HepG2 (cell line): ENCODE data around the gene SV2A. TPM values are rescaled to one million over a fixed set of nuclear protein-coding genes. Genes with fewer than 3 reads are reported as not detected.

Source experiments
- AKAP8 ChIP-seq: sonication (generic); formaldehyde crosslinking; IDR thresholded peaks from 2 replicates; pipeline ENCODE4 v1.5.1; 2020; ENCODE audit warnings: mild to moderate bottlenecking, missing genetic modification reagents
- ARNT ChIP-seq: fragments of 450-650 bp; IDR thresholded peaks from 2 replicates; pipeline ENCODE4 v1.6.1; 2017
- ERF ChIP-seq: IDR thresholded peaks from 2 replicates; pipeline ENCODE4 v1.6.1; 2018; ENCODE audit warnings: missing biosample characterization, missing genetic modification reagents
- GMEB2 ChIP-seq: IDR thresholded peaks from 2 replicates; pipeline ENCODE4 v1.6.1; 2016; ENCODE audit warnings: missing biosample characterization, missing genetic modification reagents, low read depth
- KMT2A ChIP-seq: sonication (generic); formaldehyde crosslinking; IDR thresholded peaks from 2 replicates; pipeline ENCODE4 v1.4.0; 2020; ENCODE audit warnings: missing genetic modification reagents
- LCORL ChIP-seq, 2 experiments: fragments of 450-650 bp in 1 of 2; sonication (generic) in 1 of 2; formaldehyde crosslinking in 1 of 2; IDR thresholded peaks; 2 replicates each; pipeline versions ENCODE4 v1.5.0 to v1.6.1; 2017 to 2020; ENCODE audit warnings: antibody characterized with exemption in 1 of 2, missing genetic modification reagents in 1 of 2
- NFKB2 ChIP-seq: sonication (generic); formaldehyde crosslinking; IDR thresholded peaks from 2 replicates; pipeline ENCODE4 v1.4.0; 2020; ENCODE audit warnings: missing genetic modification reagents, borderline replicate concordance
- NFYC ChIP-seq: IDR thresholded peaks from 2 replicates; pipeline ENCODE4 v1.6.1; 2016; ENCODE audit warnings: missing genetic modification reagents, missing compliant biosample characterization
- RERE ChIP-seq: IDR thresholded peaks from 2 replicates; pipeline ENCODE4 v1.6.1; 2016; ENCODE audit warnings: low read depth, missing genetic modification reagents, missing compliant biosample characterization
- TBX2 ChIP-seq: sonication (generic); formaldehyde crosslinking; IDR thresholded peaks from 2 replicates; pipeline ENCODE4 v1.5.0; 2020; ENCODE audit warnings: missing genetic modification reagents, mild to moderate bottlenecking, borderline replicate concordance
- ZC3H13 ChIP-seq: sonication (generic); formaldehyde crosslinking; IDR thresholded peaks from 2 replicates; pipeline ENCODE4 v1.8.1; 2023; ENCODE audit warnings: mild to moderate bottlenecking, missing genetic modification reagents, moderate library complexity
- ZNF121 ChIP-seq: sonication (generic); formaldehyde crosslinking; IDR thresholded peaks from 2 replicates; pipeline ENCODE4 v1.5.0; 2020; ENCODE audit warnings: mild to moderate bottlenecking, missing genetic modification reagents
- ZNF225 ChIP-seq: sonication (generic); formaldehyde crosslinking; IDR thresholded peaks from 2 replicates; pipeline ENCODE4 v1.4.0; 2020; ENCODE audit warnings: mild to moderate bottlenecking, missing genetic modification reagents
- ZNF30 ChIP-seq: sonication (generic); formaldehyde crosslinking; IDR thresholded peaks from 2 replicates; pipeline ENCODE4 v1.5.0; 2020; ENCODE audit warnings: mild to moderate bottlenecking, missing genetic modification reagents
- ZNF788 ChIP-seq: sonication (generic); formaldehyde crosslinking; IDR thresholded peaks from 2 replicates; pipeline ENCODE4 v1.5.0; 2020; ENCODE audit warnings: mild to moderate bottlenecking, missing genetic modification reagents, borderline replicate concordance
- polyA plus RNA-seq, 8 experiments: library from polyadenylated mRNA; depleted of rRNA in 3 of 8; stranded (reverse) in 7 of 8; unstranded in 1 of 8; fragments of >200 nt; fragmentation: Illumina TruSeq in 4 of 8; extraction: Trizol in 4 of 8; gene quantifications; 2 replicates each; pipeline versions ENCODE4 v1.2.1 to v1.2.3, GENCODE V29; 2011 to 2016; ENCODE audit warnings: low read depth in 4 of 8, missing spikeins in 1 of 8, mixed read lengths in 1 of 8; ENCODE audit not compliant: insufficient read depth in 1 of 8
- total RNA-seq, 5 experiments: library from RNA; depleted of rRNA; stranded (reverse); fragments of >200 nt; fragmentation: Illumina TruSeq; extraction: Trizol; gene quantifications; 2 replicates each; pipeline ENCODE4 v1.2.3, GENCODE V29; 2016; ENCODE audit warnings: low read depth in 1 of 5
- TF ChIP-seq, protein P1 (sequence below): sonication (generic); formaldehyde crosslinking; IDR thresholded peaks from 2 replicates; pipeline ENCODE4 v1.8.1; 2023; ENCODE audit warnings: mild to moderate bottlenecking, missing genetic modification reagents, borderline replicate concordance
- TF ChIP-seq, protein P2 (sequence below): sonication (generic); formaldehyde crosslinking; IDR thresholded peaks from 2 replicates; pipeline ENCODE4 v1.4.0; 2020; ENCODE audit warnings: missing genetic modification reagents

The SV2A gene
- total and polyA plus RNA-seq, 2 of the 13 experiments (the other 11 are each of a cell fraction or from before 2014, with no cell fraction given), result 0.84 to 1.9 TPM

- TF ChIP-seq, protein P1, sequence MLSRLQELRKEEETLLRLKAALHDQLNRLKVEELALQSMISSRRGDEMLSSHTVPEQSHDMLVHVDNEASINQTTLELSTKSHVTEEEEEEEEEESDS (CRISPR knock-in tag), result no peak
- TF ChIP-seq NFYC (CRISPR knock-in tag) (0 out of 2 replicates have a peak, but pooled peaks have one; percentile 43), ZNF121 (CRISPR knock-in tag) (no peak), ZNF30 (CRISPR knock-in tag) (no peak), RERE (CRISPR knock-in tag) (0 out of 2 replicates have a peak, but pooled peaks have one; percentile 25), TBX2 (CRISPR knock-in tag) (peak; percentile 54; the same call in 1 of the 2 replicates), ARNT (no peak), NFKB2 (peak; percentile 63; the same call in 1 of the 2 replicates), GMEB2 (CRISPR knock-in tag) (peak; percentile 60; the same call in 1 of the 2 replicates), AKAP8 (CRISPR knock-in tag) (no peak), KMT2A (CRISPR knock-in tag) (peak; percentile 89), ZNF225 (CRISPR knock-in tag) (peak; percentile 65; the same call in 1 of the 2 replicates), ERF (CRISPR knock-in tag) (peak; percentile 84), ZC3H13 (CRISPR knock-in tag) (peak; percentile 73; the same call in 1 of the 2 replicates), ZNF788 (peak; percentile 77; the same call in 1 of the 2 replicates), LCORL (IDR thresholded peaks at IDR 0.05) (no peak), LCORL (CRISPR knock-in tag; IDR thresholded peaks at IDR 0.05) (peak; percentile 77)
- TF ChIP-seq, protein P2, sequence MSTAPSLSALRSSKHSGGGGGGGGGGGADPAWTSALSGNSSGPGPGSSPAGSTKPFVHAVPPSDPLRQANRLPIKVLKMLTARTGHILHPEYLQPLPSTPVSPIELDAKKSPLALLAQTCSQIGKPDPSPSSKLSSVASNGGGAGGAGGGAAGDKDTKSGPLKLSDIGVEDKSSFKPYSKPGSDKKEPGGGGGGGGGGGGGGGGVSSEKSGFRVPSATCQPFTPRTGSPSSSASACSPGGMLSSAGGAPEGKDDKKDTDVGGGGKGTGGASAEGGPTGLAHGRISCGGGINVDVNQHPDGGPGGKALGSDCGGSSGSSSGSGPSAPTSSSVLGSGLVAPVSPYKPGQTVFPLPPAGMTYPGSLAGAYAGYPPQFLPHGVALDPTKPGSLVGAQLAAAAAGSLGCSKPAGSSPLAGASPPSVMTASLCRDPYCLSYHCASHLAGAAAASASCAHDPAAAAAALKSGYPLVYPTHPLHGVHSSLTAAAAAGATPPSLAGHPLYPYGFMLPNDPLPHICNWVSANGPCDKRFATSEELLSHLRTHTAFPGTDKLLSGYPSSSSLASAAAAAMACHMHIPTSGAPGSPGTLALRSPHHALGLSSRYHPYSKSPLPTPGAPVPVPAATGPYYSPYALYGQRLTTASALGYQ (CRISPR knock-in tag), result peak; percentile 12; the same call in 1 of the 2 replicates
Measured at GRCh38 chr1:149927563-149928400, 10.1 kb upstream of the SV2A start, which contains the start of gene SF3B4 (continued).
